Natural killer cell (primary cell): Measurements from ENCODE around the gene PLVAP. TPM values are rescaled to one million over a fixed set of nuclear protein-coding genes. Genes with fewer than 3 reads are reported as not detected.
A peak's percentile ranks its signal among the peaks of the same experiment; 100 is the strongest.

ENCODE experiments used
- ATAC-seq, 3 donors: fragments of 150-1000 bp in 2 of 3; fragments of 200-7000 bp in 1 of 3; cut with Tn5 transposase; 1 replicate in 1 of 3; 2 replicates in 2 of 3; pipeline ENCODE4 v1.10.0; 2021; ENCODE audit warnings: mild to moderate bottlenecking in 2 of 3, moderate library complexity in 2 of 3
- DNase-seq, 2 donors: peaks; one replicate each; pipeline versions ENCODE4 v3.0.0 to v3.0.0-alpha.2; 2013 to 2021; ENCODE audit warnings: mixed read lengths in 1 of 2
- H3K27ac ChIP-seq: one replicate; pipeline ENCODE4 v1.5.1; 2013; ENCODE audit warnings: mild to moderate bottlenecking, low read length
- H3K27me3 ChIP-seq: one replicate; pipeline ENCODE4 v1.6.1; 2013; ENCODE audit warnings: low read length; ENCODE audit not compliant: control insufficient read depth, insufficient read depth
- H3K36me3 ChIP-seq: one replicate; pipeline ENCODE4 v1.6.1; 2013; ENCODE audit warnings: low read length; ENCODE audit not compliant: control insufficient read depth, insufficient read depth
- H3K4me1 ChIP-seq: one replicate; pipeline ENCODE4 v1.6.1; 2013; ENCODE audit warnings: low read length; ENCODE audit not compliant: control insufficient read depth, insufficient read depth
- H3K4me3 ChIP-seq: one replicate; pipeline ENCODE4 v1.5.1; 2013; ENCODE audit warnings: low read length
- H3K9me3 ChIP-seq: one replicate; pipeline ENCODE4 v1.6.1; 2013; ENCODE audit warnings: low read length; ENCODE audit not compliant: control insufficient read depth, insufficient read depth
- H3K27ac Mint-ChIP-seq, 2 donors: one replicate each; pipeline ENCODE4 v1.8.0; 2022; ENCODE audit warnings: mild to moderate bottlenecking in 2 of 2, mixed read lengths in 2 of 2, moderate library complexity in 1 of 2
- H3K27me3 Mint-ChIP-seq, 2 donors: one replicate each; pipeline ENCODE4 v1.8.0; 2022; ENCODE audit warnings: low read depth in 2 of 2, mixed read lengths in 2 of 2
- H3K36me3 Mint-ChIP-seq: one replicate; pipeline ENCODE4 v1.8.0; 2022; ENCODE audit warnings: mixed read lengths
- H3K4me1 Mint-ChIP-seq, 2 donors: one replicate each; pipeline ENCODE4 v1.8.0; 2022; ENCODE audit warnings: mixed read lengths in 2 of 2
- H3K4me3 Mint-ChIP-seq: one replicate; pipeline ENCODE4 v1.8.0; 2022; ENCODE audit warnings: mild to moderate bottlenecking, moderate library complexity, mixed read lengths
- H3K9me3 Mint-ChIP-seq, 2 donors: one replicate each; pipeline ENCODE4 v1.8.0; 2022; ENCODE audit warnings: mixed read lengths in 2 of 2
- CTCF ChIP-seq: fragments of 200-600 bp; IDR thresholded peaks from one replicate; pipeline ENCODE4 v1.8.0; 2022; ENCODE audit warnings: antibody characterized with exemption
- WGBS: methylation state at CpG from one replicate; pipeline ENCODE4 v1.1.7; 2013; ENCODE audit warnings: missing lambda C conversion rate; ENCODE audit not compliant: insufficient coverage; 5-methylcytosine and 5-hydroxymethylcytosine counted together
- intact Hi-C: fragments of 100-400 bp; cut with micrococcal nuclease; formaldehyde crosslinking; loops from one replicate; pipeline ENCODE4 v1.14.2; 2022
- total RNA-seq, 4 donors: library from RNA; stranded (reverse); fragments of 120-200 nt in 1 of 4; gene quantifications; one replicate each; pipeline versions ENCODE4 v1.2.3 to v1.2.4, GENCODE V29; 2013 to 2022

PLVAP gene
- total RNA-seq, 3 donors from 2014 or later (not counting 1 experiment from before 2014, with no cell fraction given), result 0.33 to 0.53 TPM; not detected in 1

- Histone ChIP-seq H3K27ac (peak within 1 kb of the TSS; percentile 58), H3K4me1 (peaks cover 54% of the 10 kb centered on the region), H3K27me3 (no peaks in the 10 kb centered on the region), H3K4me3 (peak within 1 kb of the TSS; percentile 55), H3K9me3 (no peaks in the 10 kb centered on the region), H3K36me3 (no peaks in the 10 kb centered on the region)
- peaks cover 32 to 49% of the 10 kb centered on the region in 2 donors for H3K4me1 Mint-ChIP-seq
- intact Hi-C loops, result loop anchor here (1.0 kb wide), 1 partner anchor 38 kb away; the partner anchor contains the start of gene BABAM1
- H3K9me3 Mint-ChIP-seq, result no peaks in the 10 kb centered on the region
- no peaks in the 10 kb centered on the region for H3K36me3 Mint-ChIP-seq
- ATAC-seq, result peak; percentile 50 to 78 (median 62)
- no peaks in the 10 kb centered on the region for H3K27me3 Mint-ChIP-seq
- WGBS, result under 1% methylated on average over 55 of the region's 55 CpGs
- peak within 1 kb of the TSS; percentile 81 to 89 for H3K27ac Mint-ChIP-seq
- H3K4me3 Mint-ChIP-seq, result peak within 1 kb of the TSS; percentile 82
- TF ChIP-seq CTCF, result peak; percentile 66
- DNase-seq, result peak; percentile 86 to 98
Observed at GRCh38 chr19:17305517-17306284, 71.4 kb downstream of the PLVAP start, which contains the start of gene MRPL34. MRPL34 (plus strand) TSS chr19:17305872; CDS start chr19:17305893, 21 bp downstream.

- intact Hi-C loops, result loop anchor here (1.0 kb wide), 1 partner anchor 38 kb away; the partner anchor contains the start of gene BABAM1
- H3K4me3 ChIP-seq, result peak overlapping the region; percentile 55
- H3K4me1 Mint-ChIP-seq, result peaks cover 27 to 44% of the 10 kb centered on the region in 2 donors
- no peaks in the 10 kb centered on the region for H3K27me3 ChIP-seq
- ATAC-seq, result no peak
- 2% methylated on average over 7 of the region's 7 CpGs for whole genome bisulfite sequencing
- H3K9me3 ChIP-seq, result no peaks in the 10 kb centered on the region
- no peak for TF ChIP-seq CTCF
- no peaks in the 10 kb centered on the region for H3K36me3 Mint-ChIP-seq
- H3K27ac ChIP-seq, result peak overlapping the region; percentile 58
- H3K27me3 Mint-ChIP-seq, result no peaks in the 10 kb centered on the region
- no peak for DNase-seq
- H3K4me1 ChIP-seq, result peaks cover 49% of the 10 kb centered on the region
- H3K4me3 Mint-ChIP-seq, result peak overlapping the region; percentile 82
- no peaks in the 10 kb centered on the region for H3K9me3 Mint-ChIP-seq
- H3K36me3 ChIP-seq, result no peaks in the 10 kb centered on the region
- peak overlapping the region; percentile 81 to 89 for H3K27ac Mint-ChIP-seq
Observed at GRCh38 chr19:17305216-17305516, 72.0 kb downstream of the PLVAP start.

- H3K4me1 Mint-ChIP-seq, result peaks cover 23 to 39% of the 10 kb centered on the region in 2 donors
- no peak overlapping the region for H3K4me3 ChIP-seq
- no peaks in the 10 kb centered on the region for H3K9me3 Mint-ChIP-seq
Observed at GRCh38 chr19:17304386-17305215, 72.5 kb downstream of the PLVAP start.

More at GRCh38 chr19:17304386-17305215, 72.5 kb downstream of the PLVAP start:
- ATAC-seq (no peak), DNase-seq (no peak)
- Mint-ChIP-seq H3K4me3 (peak overlapping the region; percentile 82), H3K27ac (peak overlapping the region; percentile 81 to 89), H3K36me3 (no peaks in the 10 kb centered on the region), H3K27me3 (no peaks in the 10 kb centered on the region)
- H3K36me3 ChIP-seq, result no peaks in the 10 kb centered on the region
- H3K9me3 ChIP-seq, result no peaks in the 10 kb centered on the region
- H3K4me1 ChIP-seq, result peaks cover 43% of the 10 kb centered on the region
- H3K27ac ChIP-seq, result peak overlapping the region; percentile 58
- 95% methylated on average over 10 of the region's 12 CpGs for WGBS
- intact Hi-C loops, result loop anchor here (1.0 kb wide), 1 partner anchor 37 kb away; the partner anchor contains the start of gene BABAM1
- TF ChIP-seq CTCF, result no peak
- H3K27me3 ChIP-seq, result no peaks in the 10 kb centered on the region
